Measurements from ENCODE around the gene NIM1K. TPM values are rescaled to one million over a fixed set of nuclear protein-coding genes. Genes with fewer than 3 reads are reported as not detected.
"Not testable (repeated sequence)": the region's sequence is repeated elsewhere in the genome, so short reads cannot be mapped to it uniquely, and the experiment has no call there.

Gene NIM1K
- total RNA-seq, 1 donor from 2014 or later = not detected

DNA sequence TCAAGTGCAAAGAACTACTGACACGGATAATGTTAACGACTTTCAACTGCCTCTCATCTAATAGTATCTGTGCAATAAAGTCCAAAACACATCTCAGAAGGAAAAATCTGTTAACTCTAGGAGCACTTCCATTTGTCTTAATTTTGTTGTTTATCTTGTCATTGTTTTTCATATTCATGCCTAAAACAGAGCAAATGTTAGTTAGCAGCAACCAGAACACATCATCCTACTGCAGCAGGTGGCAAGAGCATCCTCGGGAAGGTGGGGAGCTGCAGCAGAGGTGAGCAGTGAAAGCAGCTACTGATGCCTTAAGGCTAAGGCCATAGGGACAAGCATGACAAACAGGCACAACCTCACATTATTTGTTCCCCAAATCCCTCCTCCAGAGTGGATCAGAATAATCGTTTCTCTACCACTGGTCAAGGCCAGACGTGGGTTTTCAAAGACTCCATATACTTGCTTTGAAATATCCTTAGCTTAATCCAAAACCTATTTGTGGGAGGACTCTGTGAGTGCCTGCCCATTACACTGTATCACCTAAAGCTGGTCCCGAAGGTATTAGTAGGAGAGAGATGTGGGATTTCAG lies 120.1 kb downstream of the NIM1K start:
- no peak for DNase-seq (ENCODE audit: extremely low read depth, low read depth, low spot score)

DNA sequence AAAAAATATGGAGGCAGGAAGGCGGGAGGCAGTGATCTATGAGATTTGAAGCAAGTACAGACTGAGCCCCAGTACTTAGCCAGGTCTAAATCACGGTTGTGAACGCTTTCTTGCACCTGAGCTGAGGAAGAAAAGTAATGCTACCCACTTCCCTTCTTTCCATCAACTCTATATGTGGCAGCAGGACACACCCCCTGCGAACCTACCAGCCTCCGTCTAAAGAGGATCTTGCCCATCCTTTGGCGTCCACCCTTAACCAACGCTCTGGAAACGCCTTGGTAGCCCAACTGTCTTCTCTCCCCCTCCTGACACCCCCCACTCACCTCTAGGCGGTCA lies 120.6 kb downstream of the NIM1K start:
- DNase-seq (ENCODE audit: extremely low read depth, low read depth, low spot score) = no peak

- DNase-seq (ENCODE audit: extremely low read depth, low read depth, low spot score) = peak; percentile 97
Observed at GRCh38 chr5:43313035-43313853, 121.2 kb downstream of the NIM1K start, which contains the start of gene HMGCS1. TSS of gene HMGCS1 (minus strand) at chr5:43313412. CDS start at chr5:43298965, 14,447 bp downstream.

DNA sequence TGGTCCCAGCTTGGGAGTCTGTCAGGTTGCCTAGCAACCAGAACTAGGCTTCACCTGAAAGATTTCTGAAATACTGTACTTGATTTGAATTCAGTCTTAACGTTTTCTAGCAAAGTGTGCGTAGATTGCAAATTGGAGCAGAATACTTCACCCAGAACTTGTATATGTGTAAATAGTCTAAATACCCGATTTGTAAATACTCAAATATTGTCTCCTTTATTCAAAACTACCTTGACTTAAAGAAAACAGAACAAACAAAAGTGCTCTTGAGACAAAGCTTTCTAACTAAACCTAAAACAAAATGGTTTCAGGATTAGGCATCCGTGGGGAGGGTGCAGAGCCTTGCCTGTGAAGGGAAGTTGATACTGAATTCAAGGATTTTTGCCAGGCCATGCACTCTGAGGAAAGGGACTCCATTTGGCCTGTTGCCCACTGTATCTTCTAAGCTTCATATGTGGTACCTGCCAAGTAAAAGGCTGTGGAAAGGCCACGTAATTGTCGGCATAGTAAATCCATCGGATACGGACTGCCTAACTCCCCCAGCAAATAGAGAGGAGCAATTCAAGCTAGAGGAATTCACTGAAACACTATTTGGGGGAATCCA lies 121.9 kb downstream of the NIM1K start:
- no peak for DNase-seq (ENCODE audit: extremely low read depth, low read depth, low spot score)

DNA sequence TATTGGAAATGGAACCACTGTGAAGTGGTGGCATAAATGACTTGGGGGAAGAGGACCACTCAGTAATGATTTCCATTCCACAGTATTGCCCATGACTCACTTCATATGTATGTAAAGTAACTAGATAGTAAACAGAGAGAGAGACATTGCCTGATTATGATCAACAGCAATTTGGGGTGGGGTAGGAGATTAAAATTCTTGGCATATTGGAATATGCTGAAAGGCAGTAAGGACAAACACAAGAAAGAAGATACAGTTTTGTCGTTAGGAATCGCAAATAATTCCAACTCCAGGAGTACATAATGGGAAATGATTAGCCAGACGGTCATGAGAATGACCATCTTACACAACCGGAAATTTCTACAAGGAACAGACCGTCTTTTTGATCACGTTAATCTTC lies 122.7 kb downstream of the NIM1K start:
- no peak for DNase-seq (ENCODE audit: extremely low read depth, low read depth, low spot score)

DNA sequence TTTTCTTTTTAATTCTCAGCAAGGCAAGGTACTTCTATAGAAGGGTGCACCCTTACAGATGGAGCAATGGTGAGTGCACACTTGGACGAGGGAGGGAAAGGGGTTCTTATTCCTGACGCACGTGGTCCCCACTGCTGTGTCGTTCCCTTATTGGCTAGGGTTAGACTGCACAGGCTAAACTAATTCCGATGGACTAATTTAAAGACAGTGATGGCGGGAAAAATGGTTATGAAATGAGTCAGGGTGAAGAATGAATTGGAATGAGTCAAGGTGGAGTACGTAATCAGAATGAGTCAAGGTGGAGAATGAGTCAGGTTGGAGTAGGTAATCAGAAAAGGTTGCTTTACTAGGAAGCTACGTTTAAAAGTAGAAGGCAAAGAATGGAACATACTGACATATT lies 123.2 kb downstream of the NIM1K start:
- DNase-seq (ENCODE audit: extremely low read depth, low read depth, low spot score) = no peak

- DNase-seq (ENCODE audit: extremely low read depth, low read depth, low spot score) = no peak
Observed at GRCh38 chr5:43315682-43316081, 123.7 kb downstream of the NIM1K start.

- DNase-seq (ENCODE audit: extremely low read depth, low read depth, low spot score) = no peak
Observed at GRCh38 chr5:43316421-43316820, 124.4 kb downstream of the NIM1K start.

- DNase-seq (ENCODE audit: extremely low read depth, low read depth, low spot score) = no peak
Observed at GRCh38 chr5:43320846-43321245, 128.8 kb downstream of the NIM1K start.

GRCh38 chr5:43323488-43323887 lies 131.5 kb downstream of the NIM1K start:
- DNase-seq (ENCODE audit: extremely low read depth, low read depth, low spot score) = not testable (repeated sequence)

- DNase-seq (ENCODE audit: extremely low read depth, low read depth, low spot score) = not testable (repeated sequence)
Observed at GRCh38 chr5:43325624-43326023, 133.6 kb downstream of the NIM1K start.

Other genes with a start within 250 kb of the NIM1K start
- gene ANXA2R, start 151.9 kb upstream of the NIM1K start, total RNA-seq = 4.1 and 11.2 TPM in 2 replicates
- gene ZNF131, start 71.3 kb upstream of the NIM1K start, total RNA-seq = 25.9 and 26.4 TPM in 2 replicates
- 34.1 and 41.8 TPM in 2 replicates for gene HMGCS1, start 121.2 kb downstream of the NIM1K start, total RNA-seq
- 0.53 and 0.87 TPM in 2 replicates for gene CCL28, start 220.2 kb downstream of the NIM1K start, total RNA-seq

Measured in glomerular endothelial cell (primary cell).